GM21723 (cell line): Measurements from ENCODE around the gene FLNC.

Experiments
- ATAC-seq: cut with Tn5 transposase; IDR thresholded peaks from one replicate; pipeline ENCODE4 v1.9.1; 2021; ENCODE audit warnings: mild to moderate bottlenecking, moderate library complexity; ENCODE audit not compliant: unreplicated experiment

FLNC gene

GRCh38 chr7:128875523-128875948, 45.3 kb downstream of the FLNC start:
- no peak for ATAC-seq

GRCh38 chr7:128876127-128876526, 45.9 kb downstream of the FLNC start:
- no peak for ATAC-seq

GRCh38 chr7:128876586-128876977, 46.4 kb downstream of the FLNC start:
- ATAC-seq = no peak

- no peak for ATAC-seq
Measured at GRCh38 chr7:128876978-128877755, 47.0 kb downstream of the FLNC start.

- no peak for ATAC-seq
Measured at GRCh38 chr7:128877756-128878120, 47.5 kb downstream of the FLNC start.

- ATAC-seq = no peak
Measured at GRCh38 chr7:128878226-128879105, 48.3 kb downstream of the FLNC start.

- ATAC-seq = no peak
Measured at GRCh38 chr7:128879461-128879938, 49.3 kb downstream of the FLNC start.

GRCh38 chr7:128879939-128880746, 49.9 kb downstream of the FLNC start:
- no peak for ATAC-seq

- no peak for ATAC-seq
Measured at GRCh38 chr7:128880791-128881457, 50.7 kb downstream of the FLNC start.

GRCh38 chr7:128881458-128882125, 51.4 kb downstream of the FLNC start:
- ATAC-seq = no peak

- ATAC-seq = no peak
Measured at GRCh38 chr7:128882134-128882533, 51.9 kb downstream of the FLNC start.

- peak; percentile 77 for ATAC-seq
Measured at GRCh38 chr7:128883622-128884448, 53.6 kb downstream of the FLNC start.

GRCh38 chr7:128884561-128885369, 54.6 kb downstream of the FLNC start:
- no peak for ATAC-seq

- ATAC-seq = no peak
Measured at GRCh38 chr7:128885370-128886187, 55.4 kb downstream of the FLNC start.

- no peak for ATAC-seq
Measured at GRCh38 chr7:128886391-128887168, 56.4 kb downstream of the FLNC start.

GRCh38 chr7:128887169-128888038, 57.2 kb downstream of the FLNC start:
- ATAC-seq = no peak
